WERI-Rb-1 (cell line): Measurements from ENCODE around the gene IFI44.

Experiments
- DNase-seq: peaks from one replicate; pipeline ENCODE4 v3.0.0-alpha.2; 2020
- H3K27ac ChIP-seq: fragments of 250-450 bp; sonication (Bioruptor Pico); 2 replicates; pipeline ENCODE4 v1.5.1; 2020; ENCODE audit warnings: mild to moderate bottlenecking, moderate library complexity
- H3K27me3 ChIP-seq: fragments of 250-450 bp; sonication (Bioruptor Pico); 2 replicates; pipeline ENCODE4 v1.5.1; 2021; ENCODE audit warnings: mild to moderate bottlenecking, low read depth, moderate library complexity; ENCODE audit not compliant: insufficient read depth, severe bottlenecking
- H3K36me3 ChIP-seq: fragments of 250-450 bp; sonication (Bioruptor Pico); 2 replicates; pipeline ENCODE4 v1.5.1; 2020; ENCODE audit warnings: mild to moderate bottlenecking, moderate library complexity
- H3K4me3 ChIP-seq: 2 replicates; pipeline ENCODE4 v1.5.1; 2011; ENCODE audit warnings: low read depth, mild to moderate bottlenecking, control low read depth, low read length
- H3K9me3 ChIP-seq: fragments of 250-450 bp; sonication (Bioruptor Pico); 2 replicates; pipeline ENCODE4 v1.5.1; 2021; ENCODE audit warnings: mild to moderate bottlenecking, moderate library complexity; ENCODE audit not compliant: severe bottlenecking
- CTCF ChIP-seq: IDR thresholded peaks from 2 replicates; pipeline ENCODE4 v1.5.1; 2011; ENCODE audit warnings: low read depth, mild to moderate bottlenecking, control low read depth, inconsistent platforms, low read length

The IFI44 gene

GRCh38 chr1:78649628-78650027 lies at the start of gene IFI44:
Gene IFI44, plus strand, starts transcription at chr1:78649831. Its CDS starts 365 bp downstream, at chr1:78650196.
- Histone ChIP-seq H3K36me3 (no peaks in the 10 kb centered on the region), H3K27ac (no peak within 1 kb of the TSS), H3K9me3 (peaks cover 6% of the 10 kb centered on the region), H3K4me3 (no peak within 1 kb of the TSS), H3K27me3 (no peaks in the 10 kb centered on the region)
- no peak for TF ChIP-seq CTCF
- no peak for DNase-seq

GRCh38 chr1:78601068-78601467 lies 48.6 kb upstream of the IFI44 start:
- H3K36me3 ChIP-seq = no peaks in the 10 kb centered on the region
- H3K4me3 ChIP-seq = no peak overlapping the region
- no peaks in the 10 kb centered on the region for H3K9me3 ChIP-seq
- no peak overlapping the region for H3K27ac ChIP-seq
- no peak for DNase-seq
- TF ChIP-seq CTCF = no peak
- H3K27me3 ChIP-seq = no peaks in the 10 kb centered on the region

- no peak overlapping the region for H3K4me3 ChIP-seq
- no peak for TF ChIP-seq CTCF
- no peaks in the 10 kb centered on the region for H3K9me3 ChIP-seq
- H3K36me3 ChIP-seq = no peaks in the 10 kb centered on the region
- no peak for DNase-seq
- H3K27me3 ChIP-seq = no peaks in the 10 kb centered on the region
- H3K27ac ChIP-seq = no peak overlapping the region
These were observed 46.4 kb upstream of the IFI44 start for GRCh38 chr1:78603206-78603605.

GRCh38 chr1:78604643-78605042 lies 45.0 kb upstream of the IFI44 start:
- no peak for TF ChIP-seq CTCF
- Histone ChIP-seq H3K27me3 (no peaks in the 10 kb centered on the region), H3K36me3 (no peaks in the 10 kb centered on the region), H3K27ac (no peak overlapping the region), H3K9me3 (no peaks in the 10 kb centered on the region), H3K4me3 (no peak overlapping the region)
- no peak for DNase-seq

GRCh38 chr1:78606274-78606673 lies 43.4 kb upstream of the IFI44 start:
- DNase-seq = no peak
- Histone ChIP-seq H3K4me3 (no peak overlapping the region), H3K9me3 (no peaks in the 10 kb centered on the region), H3K27ac (no peak overlapping the region), H3K36me3 (no peaks in the 10 kb centered on the region), H3K27me3 (no peaks in the 10 kb centered on the region)
- no peak for TF ChIP-seq CTCF

GRCh38 chr1:78607334-78607927 lies 42.2 kb upstream of the IFI44 start:
- DNase-seq = no peak
- TF ChIP-seq CTCF = 0 out of 2 replicates have a peak, but pooled peaks have one; percentile 17
- no peaks in the 10 kb centered on the region for H3K27me3 ChIP-seq
- H3K9me3 ChIP-seq = no peaks in the 10 kb centered on the region
- no peak overlapping the region for H3K4me3 ChIP-seq
- no peaks in the 10 kb centered on the region for H3K36me3 ChIP-seq
- H3K27ac ChIP-seq = no peak overlapping the region
